Smooth muscle cell (in vitro differentiated cells): ENCODE results near the gene PCDHB2. TPM values are rescaled to one million over a fixed set of nuclear protein-coding genes. Genes with fewer than 3 reads are reported as not detected.
"Not testable (repeated sequence)": the region's sequence is repeated elsewhere in the genome, so short reads cannot be mapped to it uniquely, and the experiment has no call there.

Experiments
- DNase-seq: peaks from one replicate; lab custom pipeline; 2025; ENCODE audit not compliant: unreplicated experiment; lab: John Stamatoyannopoulos, UW
- H2AFZ ChIP-seq: fragments of 200-600 bp; sonication (generic); 2 replicates; pipeline ENCODE4 v1.6.0; 2016; ENCODE audit warnings: antibody characterized with exemption, low read depth, mild to moderate bottlenecking
- H3F3A ChIP-seq: fragments of 200-600 bp; sonication (generic); 2 replicates; pipeline ENCODE4 v1.6.0; 2017; ENCODE audit warnings: antibody characterized with exemption, low read depth
- H3K27ac ChIP-seq: fragments of 200-600 bp; sonication (generic); 2 replicates; pipeline ENCODE4 v1.5.1; 2016; ENCODE audit warnings: low read depth, mild to moderate bottlenecking
- H3K27me3 ChIP-seq: fragments of 200-600 bp; sonication (generic); 2 replicates; pipeline ENCODE4 v1.6.1; 2016; ENCODE audit warnings: low read depth, mild to moderate bottlenecking
- H3K36me3 ChIP-seq: fragments of 200-600 bp; sonication (generic); 2 replicates; pipeline ENCODE4 v1.5.1; 2016; ENCODE audit warnings: low read depth
- H3K4me1 ChIP-seq: fragments of 200-600 bp; sonication (generic); 2 replicates; pipeline ENCODE4 v1.5.1; 2016; ENCODE audit warnings: low read depth
- H3K4me2 ChIP-seq: fragments of 200-600 bp; sonication (generic); 2 replicates; pipeline ENCODE4 v1.6.0; 2016; ENCODE audit warnings: mild to moderate bottlenecking
- H3K4me3 ChIP-seq: fragments of 200-600 bp; sonication (generic); 2 replicates; pipeline ENCODE4 v1.5.1; 2016; ENCODE audit warnings: mild to moderate bottlenecking
- H3K79me2 ChIP-seq: fragments of 200-600 bp; sonication (generic); 2 replicates; pipeline ENCODE4 v1.6.0; 2016; ENCODE audit warnings: low read depth, mild to moderate bottlenecking
- H3K9ac ChIP-seq: fragments of 200-600 bp; sonication (generic); 2 replicates; pipeline ENCODE4 v1.6.0; 2016; ENCODE audit warnings: low read depth
- H3K9me3 ChIP-seq: fragments of 200-600 bp; sonication (generic); replicated peaks from 2 replicates; pipeline ENCODE4 v1.5.1; 2016; ENCODE audit warnings: low read depth
- H4K20me1 ChIP-seq: fragments of 200-600 bp; sonication (generic); 2 replicates; pipeline ENCODE4 v1.6.0; 2016; ENCODE audit warnings: low read depth
- CTCF ChIP-seq: fragments of 200-600 bp; sonication (generic); IDR thresholded peaks from 2 replicates; pipeline ENCODE4 v1.5.1; 2017; ENCODE audit warnings: borderline replicate concordance, mild to moderate bottlenecking, antibody characterized with exemption; ENCODE audit not compliant: insufficient read depth, poor library complexity, severe bottlenecking
- WGBS: methylation state at CpG from one replicate; pipeline ENCODE4 v1.1.7; 2016; ENCODE audit warnings: low lambda C conversion rate; 5-methylcytosine and 5-hydroxymethylcytosine counted together
- polyA plus RNA-seq: library from polyadenylated mRNA; unstranded; fragments of >200 nt; fragmentation: Nextera tagmentation; extraction: Ambion mirVana; gene quantifications from 2 replicates; pipeline ENCODE4 v1.2.1, GENCODE V29; 2016
- total RNA-seq: library from RNA; depleted of rRNA; stranded (reverse); fragments of >200 nt; gene quantifications from 2 replicates; pipeline ENCODE4 v1.2.3, GENCODE V29; 2014

Gene PCDHB2
- total and polyA plus RNA-seq, 2 experiments from 2014 or later, result 25.8 to 41.6 TPM

DNA sequence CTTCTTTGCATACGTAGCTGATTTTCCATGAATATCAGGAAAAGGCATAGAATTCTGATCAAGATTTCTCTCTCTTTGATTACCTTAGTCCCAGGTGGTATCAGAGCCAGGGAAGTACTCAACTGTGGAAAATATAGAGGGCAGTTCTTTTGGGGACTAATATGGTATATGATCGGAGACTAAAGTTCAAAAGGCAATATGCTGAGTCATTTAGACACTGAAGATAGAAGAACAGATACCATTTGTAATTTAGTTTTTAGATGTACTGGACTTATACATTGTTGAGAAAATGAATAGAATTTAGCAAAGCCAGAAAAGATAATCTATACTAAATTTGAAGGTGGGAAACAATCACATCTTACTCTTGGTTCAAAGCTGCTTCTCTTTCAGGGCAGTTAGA, 10.9 kb downstream of the PCDHB2 start:
- no peak for TF ChIP-seq CTCF
- DNase-seq, result no peak
- no peaks in the 10 kb centered on the region for H3K27me3 ChIP-seq
- peaks cover 11% of the 10 kb centered on the region for H3K36me3 ChIP-seq
- H3K79me2 ChIP-seq, result peaks cover 3% of the 10 kb centered on the region
- H3K4me2 ChIP-seq, result no peak overlapping the region
- no peaks in the 10 kb centered on the region for H3F3A ChIP-seq
- WGBS, result 95% methylated on average over 2 of the region's 2 CpGs
- H3K4me1 ChIP-seq, result no peaks in the 10 kb centered on the region
- H3K9me3 ChIP-seq, result peaks cover 16% of the 10 kb centered on the region
- H2AFZ ChIP-seq, result no peak overlapping the region
- no peak overlapping the region for H3K9ac ChIP-seq
- no peak overlapping the region for H3K27ac ChIP-seq
- H3K4me3 ChIP-seq, result no peak overlapping the region
- no peaks in the 10 kb centered on the region for H4K20me1 ChIP-seq

GRCh38 chr5:141119250-141119649, 24.8 kb downstream of the PCDHB2 start:
- Histone ChIP-seq H3K4me3 (no peak overlapping the region), H4K20me1 (no peaks in the 10 kb centered on the region), H3K9ac (no peak overlapping the region), H2AFZ (no peak overlapping the region), H3F3A (no peaks in the 10 kb centered on the region), H3K4me1 (no peaks in the 10 kb centered on the region), H3K27me3 (no peaks in the 10 kb centered on the region), H3K79me2 (no peaks in the 10 kb centered on the region), H3K4me2 (no peak overlapping the region), H3K27ac (no peak overlapping the region), H3K36me3 (peaks cover 4% of the 10 kb centered on the region), H3K9me3 (peaks cover 12% of the 10 kb centered on the region)
- DNase-seq, result no peak
- WGBS, result 90% methylated on average over 2 of the region's 2 CpGs
- no peak for TF ChIP-seq CTCF

DNA sequence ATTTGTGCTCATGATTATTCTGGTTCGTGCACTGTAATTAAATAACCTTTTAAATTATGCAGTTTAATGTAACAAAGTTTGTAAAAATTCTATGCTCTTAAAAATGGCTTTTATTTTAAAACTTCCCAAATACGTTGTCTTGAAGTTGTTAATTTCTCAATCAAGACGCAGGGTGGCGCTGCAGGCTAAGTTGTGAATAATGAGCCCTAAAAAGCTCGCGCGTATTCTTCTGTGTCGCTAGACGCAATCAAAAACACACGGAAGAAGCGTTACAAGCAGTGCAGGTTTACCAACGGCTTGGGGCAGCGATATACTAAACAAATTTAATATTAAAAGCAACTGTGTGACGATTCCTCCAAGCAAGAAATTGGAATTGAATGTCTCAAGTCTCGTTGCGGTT, 27.1 kb downstream of the PCDHB2 start, which contains the start of gene PCDHB4:
TSS of gene PCDHB4 (plus strand) at position 256 of the 400 bp plus-strand sequence. CDS start 181 bp downstream, outside the sequence.
- H3K27ac ChIP-seq, result no peak within 1 kb of the TSS
- DNase-seq, result no peak
- H3K79me2 ChIP-seq, result no peaks in the 10 kb centered on the region
- H3K4me1 ChIP-seq, result no peaks in the 10 kb centered on the region
- TF ChIP-seq CTCF, result no peak
- H3F3A ChIP-seq, result no peaks in the 10 kb centered on the region
- H4K20me1 ChIP-seq, result no peaks in the 10 kb centered on the region
- no peak within 1 kb of the TSS for H2AFZ ChIP-seq
- peaks cover 7% of the 10 kb centered on the region for H3K36me3 ChIP-seq
- H3K4me3 ChIP-seq, result no peak within 1 kb of the TSS
- 49% methylated on average over 16 of the region's 16 CpGs for WGBS
- H3K4me2 ChIP-seq, result no peak within 1 kb of the TSS
- H3K27me3 ChIP-seq, result no peaks in the 10 kb centered on the region
- no peak within 1 kb of the TSS for H3K9ac ChIP-seq
- peaks cover 5% of the 10 kb centered on the region for H3K9me3 ChIP-seq

DNA sequence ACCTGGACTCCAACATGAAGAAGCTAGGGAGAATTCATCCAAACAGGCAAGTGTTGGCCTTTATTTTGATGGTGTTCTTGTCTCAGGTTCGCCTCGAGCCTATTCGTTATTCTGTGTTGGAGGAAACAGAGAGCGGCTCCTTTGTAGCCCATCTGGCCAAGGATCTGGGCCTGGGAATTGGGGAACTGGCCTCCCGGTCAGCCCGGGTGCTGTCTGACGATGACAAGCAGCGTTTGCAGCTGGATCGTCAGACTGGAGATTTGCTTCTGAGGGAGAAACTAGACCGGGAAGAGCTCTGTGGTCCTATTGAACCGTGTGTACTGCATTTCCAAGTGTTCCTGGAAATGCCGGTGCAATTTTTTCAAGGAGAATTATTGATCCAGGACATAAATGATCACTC, 27.6 kb downstream of the PCDHB2 start:
- WGBS, result 92% methylated on average over 12 of the region's 12 CpGs
- H3K9me3 ChIP-seq, result peaks cover 5% of the 10 kb centered on the region
- H3F3A ChIP-seq, result no peaks in the 10 kb centered on the region
- H3K4me1 ChIP-seq, result no peaks in the 10 kb centered on the region
- no peak overlapping the region for H2AFZ ChIP-seq
- H3K9ac ChIP-seq, result no peak overlapping the region
- no peak overlapping the region for H3K27ac ChIP-seq
- H3K4me3 ChIP-seq, result no peak overlapping the region
- H3K4me2 ChIP-seq, result no peak overlapping the region
- H3K79me2 ChIP-seq, result no peaks in the 10 kb centered on the region
- H3K27me3 ChIP-seq, result no peaks in the 10 kb centered on the region
- DNase-seq, result no peak
- TF ChIP-seq CTCF, result no peak
- peaks cover 8% of the 10 kb centered on the region for H3K36me3 ChIP-seq
- H4K20me1 ChIP-seq, result no peaks in the 10 kb centered on the region

- not testable (repeated sequence) for H3F3A ChIP-seq, H4K20me1 ChIP-seq, H3K4me2 ChIP-seq, H3K27me3 ChIP-seq, H2AFZ ChIP-seq, H3K9ac ChIP-seq, H3K4me3 ChIP-seq, DNase-seq, H3K9me3 ChIP-seq, H3K36me3 ChIP-seq, H3K27ac ChIP-seq, H3K79me2 ChIP-seq, H3K4me1 ChIP-seq
- WGBS, result 98% methylated on average over 48 of the region's 73 CpGs
These were observed 29.2 kb downstream of the PCDHB2 start for GRCh38 chr5:141123396-141124135.
